Suppressor macrophage (primary cell): ENCODE results near the gene PDCD4.
"Not testable (repeated sequence)": the region's sequence is repeated elsewhere in the genome, so short reads cannot be mapped to it uniquely, and the experiment has no call there.

Experiments
- DNase-seq, 4 experiments: peaks; one replicate each; pipeline ENCODE4 v3.0.0-alpha.2; 2020 to 2022

PDCD4 gene

DNA sequence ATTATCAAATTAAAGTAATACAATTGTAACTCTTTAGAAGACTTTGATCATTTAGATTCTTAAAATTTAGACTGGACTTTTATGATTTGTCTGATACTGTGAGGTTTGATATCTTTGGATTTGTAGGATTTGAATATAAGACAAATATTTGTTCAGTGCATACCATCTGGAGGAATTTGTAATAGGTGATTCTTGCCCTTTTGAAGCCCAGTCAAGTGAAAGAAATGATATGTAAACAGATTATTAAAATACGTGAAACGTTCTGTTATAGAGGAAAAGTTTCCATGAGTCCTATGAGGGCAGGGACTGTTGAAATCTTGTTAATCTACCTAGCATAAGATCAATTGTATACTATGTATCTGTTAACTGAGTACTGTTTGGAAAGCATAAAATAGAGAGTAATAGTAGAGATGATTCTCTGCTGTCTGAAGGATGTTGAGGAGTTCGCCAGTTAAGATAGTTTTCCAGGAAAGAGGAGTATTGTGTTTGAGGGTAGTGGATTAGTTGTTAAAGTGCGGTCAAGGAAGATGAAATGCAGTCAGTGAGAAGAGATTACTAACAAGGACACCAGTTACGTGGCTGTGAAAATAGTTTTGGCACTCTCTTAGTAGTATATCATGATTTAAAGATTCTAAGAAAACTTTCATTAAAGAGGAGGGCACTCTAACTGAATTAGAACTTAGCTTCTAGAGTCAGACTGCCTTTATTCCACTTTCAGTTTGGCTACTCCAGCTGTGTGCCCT is 14.4 kb downstream of the PDCD4 start:
- no peak for DNase-seq

DNA sequence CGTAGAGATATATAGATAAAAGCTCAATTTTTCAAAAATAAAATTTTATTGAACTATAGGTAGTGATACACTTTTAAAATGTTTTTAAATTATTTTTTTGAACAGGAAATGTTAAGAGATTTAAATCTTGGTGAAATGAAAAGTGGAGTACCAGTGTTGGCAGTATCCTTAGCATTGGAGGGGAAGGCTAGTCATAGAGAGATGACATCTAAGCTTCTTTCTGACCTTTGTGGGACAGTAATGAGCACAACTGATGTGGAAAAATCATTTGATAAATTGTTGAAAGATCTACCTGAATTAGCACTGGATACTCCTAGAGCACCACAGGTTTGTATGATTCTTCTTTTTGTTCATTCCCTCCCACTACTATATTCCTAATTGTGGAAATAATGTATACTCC is 15.8 kb downstream of the PDCD4 start:
- no peak for DNase-seq

DNA sequence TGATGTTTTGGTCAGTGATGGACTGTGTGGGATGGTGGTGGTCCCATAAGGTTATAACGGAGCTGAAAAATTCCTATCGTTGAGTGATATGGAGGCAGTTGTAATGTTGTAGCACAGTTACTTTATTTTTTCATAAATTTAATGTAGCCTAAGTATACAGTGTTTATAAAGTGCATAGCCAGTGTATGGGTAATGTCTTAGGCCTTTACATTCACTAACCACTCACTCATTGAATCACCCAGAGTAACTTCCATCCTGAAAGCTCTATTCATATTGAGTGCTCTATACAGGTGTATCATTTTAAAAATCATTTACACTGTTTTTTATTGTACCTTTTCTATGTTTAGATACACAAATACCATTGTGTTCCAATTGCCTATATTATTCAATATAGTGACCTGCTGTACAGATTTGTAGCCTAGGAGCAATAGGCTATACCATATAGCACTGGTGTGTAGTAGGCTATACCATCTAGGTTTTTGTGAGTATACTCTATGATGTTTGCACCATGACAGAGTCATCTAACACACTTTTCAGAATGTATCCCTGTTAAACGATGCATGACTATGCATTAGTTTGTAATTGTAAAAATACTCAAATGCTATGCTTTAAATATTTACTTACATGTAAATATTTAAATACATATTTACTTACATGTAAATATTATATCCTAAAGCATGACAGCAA is 21.0 kb downstream of the PDCD4 start:
- no peak for DNase-seq

DNA sequence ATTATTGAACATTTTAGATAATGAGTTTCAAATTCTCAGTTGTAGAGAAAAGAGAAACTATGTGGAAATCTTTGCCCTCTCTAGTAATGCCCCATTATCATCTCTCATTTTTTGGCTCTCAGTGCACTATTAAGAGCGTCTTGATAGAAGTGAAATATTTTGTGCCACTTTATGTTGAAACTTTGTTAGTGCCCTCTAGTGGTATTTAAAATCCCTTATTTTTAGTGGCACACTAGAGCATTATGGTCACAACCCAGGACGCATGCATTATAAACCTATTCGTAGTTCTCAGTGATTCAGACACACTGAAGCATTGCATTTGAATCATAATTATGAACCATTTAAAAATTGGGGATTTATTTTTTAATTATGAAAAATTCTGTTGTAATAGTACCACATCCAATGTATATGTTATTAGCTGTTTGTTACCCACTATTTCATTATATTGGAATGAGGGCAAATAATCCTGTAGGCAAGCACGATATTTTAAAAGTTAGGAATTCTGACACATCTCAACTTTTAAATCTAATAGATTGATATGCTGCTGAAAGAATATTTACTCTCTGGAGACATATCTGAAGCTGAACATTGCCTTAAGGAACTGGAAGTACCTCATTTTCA is 21.9 kb downstream of the PDCD4 start:
- peak; percentile 21 to 82 (median 56) for DNase-seq

DNA sequence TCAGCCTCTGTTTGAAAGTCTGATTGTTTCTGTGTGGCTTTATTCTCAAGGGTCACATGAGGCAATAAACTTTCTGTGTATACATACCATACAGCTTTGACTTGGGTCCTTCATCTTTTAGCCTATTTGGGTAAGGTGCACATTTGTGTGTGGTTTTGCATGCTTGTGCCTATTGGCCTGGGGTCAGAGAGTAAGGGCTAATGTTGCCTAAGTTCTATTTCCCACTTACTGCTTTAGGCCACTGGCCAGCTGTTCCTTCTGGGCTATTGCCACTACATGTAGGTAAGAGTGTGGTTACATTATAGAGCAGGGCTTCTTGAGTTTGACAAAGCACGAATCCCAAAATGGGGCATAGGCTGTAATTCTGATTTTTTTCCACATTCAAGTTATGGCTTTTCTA is 25.5 kb downstream of the PDCD4 start:
- DNase-seq: no peak

DNA sequence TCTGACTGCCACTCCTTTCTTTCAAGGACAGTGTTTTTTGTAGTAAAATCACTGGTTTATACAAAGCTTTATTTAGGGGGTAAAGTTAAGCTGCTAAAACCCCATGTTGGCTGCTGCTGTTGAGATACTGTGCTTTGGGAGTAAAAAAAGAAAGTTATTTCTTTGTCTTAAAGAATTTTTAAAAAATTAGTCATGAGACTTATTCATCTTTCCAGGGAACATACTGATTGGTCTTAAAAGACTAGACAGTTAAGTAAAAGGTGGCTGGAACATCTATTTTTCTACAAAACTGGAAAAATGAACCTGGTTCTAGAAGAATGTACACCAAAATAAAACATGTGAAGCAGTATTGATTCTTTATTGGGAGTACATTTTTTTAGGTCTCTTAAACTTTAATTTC is 26.7 kb downstream of the PDCD4 start:
- DNase-seq: no peak

DNA sequence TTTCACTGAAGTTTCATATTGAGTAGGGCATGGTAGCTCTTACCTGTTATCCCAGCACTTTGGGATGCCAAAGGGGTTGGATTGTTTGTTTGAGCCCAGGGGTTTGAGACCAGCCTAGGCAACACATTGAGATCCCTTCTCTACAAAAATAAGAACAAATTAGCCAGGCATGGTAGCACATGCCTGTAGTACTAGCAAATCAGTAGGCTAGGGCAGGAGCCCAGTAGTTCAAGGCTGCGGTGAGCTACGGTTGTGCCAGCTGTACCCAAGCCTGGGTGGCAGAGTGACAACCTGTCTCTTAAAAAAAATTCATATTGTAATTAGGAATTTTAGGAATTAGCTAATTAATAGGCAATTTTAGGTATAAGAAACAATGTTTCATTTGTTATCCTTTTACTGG is 29.3 kb downstream of the PDCD4 start:
- DNase-seq: no peak

DNA sequence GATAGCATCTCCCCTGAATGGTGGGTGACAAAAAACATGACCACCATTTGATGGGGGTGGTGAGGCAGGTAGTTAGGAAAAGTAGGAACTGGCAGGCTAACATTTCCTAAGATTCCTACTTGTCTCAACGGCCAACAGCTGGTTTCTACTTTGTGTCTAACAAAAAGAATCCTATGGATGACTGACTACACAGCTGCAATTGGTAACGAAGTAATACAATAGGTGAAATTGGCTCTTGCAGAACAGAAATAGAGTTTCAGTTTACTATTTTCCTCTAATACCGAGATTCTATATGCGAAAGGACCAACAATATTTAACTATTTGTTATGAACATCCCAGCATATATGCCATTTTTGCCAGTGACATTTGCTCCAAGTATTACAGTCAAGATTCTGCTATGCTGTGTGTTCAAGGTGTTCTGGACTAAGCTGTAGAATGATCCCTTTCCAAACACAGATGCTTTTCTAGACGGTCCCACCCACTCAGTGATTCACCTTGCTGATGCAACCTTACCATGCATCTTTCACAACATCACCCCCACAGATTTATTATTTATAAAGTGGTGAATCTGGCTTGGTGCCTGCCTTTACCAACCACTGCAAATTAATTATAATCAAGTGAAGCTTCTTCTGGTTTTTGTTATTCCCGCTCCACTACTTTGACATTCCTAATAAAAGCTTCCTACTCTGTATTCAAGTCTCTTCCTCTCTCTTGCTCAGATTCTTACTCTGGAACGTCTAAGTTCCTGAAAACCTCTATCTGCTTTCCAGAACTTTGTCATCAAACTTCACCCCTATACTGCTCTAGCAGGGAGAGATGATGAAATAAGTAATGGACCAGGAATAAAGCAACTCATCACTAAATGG is 30.5 kb downstream of the PDCD4 start:
- peak in 3 of 4 experiments; percentile 15 to 18 (median 18) for DNase-seq

DNA sequence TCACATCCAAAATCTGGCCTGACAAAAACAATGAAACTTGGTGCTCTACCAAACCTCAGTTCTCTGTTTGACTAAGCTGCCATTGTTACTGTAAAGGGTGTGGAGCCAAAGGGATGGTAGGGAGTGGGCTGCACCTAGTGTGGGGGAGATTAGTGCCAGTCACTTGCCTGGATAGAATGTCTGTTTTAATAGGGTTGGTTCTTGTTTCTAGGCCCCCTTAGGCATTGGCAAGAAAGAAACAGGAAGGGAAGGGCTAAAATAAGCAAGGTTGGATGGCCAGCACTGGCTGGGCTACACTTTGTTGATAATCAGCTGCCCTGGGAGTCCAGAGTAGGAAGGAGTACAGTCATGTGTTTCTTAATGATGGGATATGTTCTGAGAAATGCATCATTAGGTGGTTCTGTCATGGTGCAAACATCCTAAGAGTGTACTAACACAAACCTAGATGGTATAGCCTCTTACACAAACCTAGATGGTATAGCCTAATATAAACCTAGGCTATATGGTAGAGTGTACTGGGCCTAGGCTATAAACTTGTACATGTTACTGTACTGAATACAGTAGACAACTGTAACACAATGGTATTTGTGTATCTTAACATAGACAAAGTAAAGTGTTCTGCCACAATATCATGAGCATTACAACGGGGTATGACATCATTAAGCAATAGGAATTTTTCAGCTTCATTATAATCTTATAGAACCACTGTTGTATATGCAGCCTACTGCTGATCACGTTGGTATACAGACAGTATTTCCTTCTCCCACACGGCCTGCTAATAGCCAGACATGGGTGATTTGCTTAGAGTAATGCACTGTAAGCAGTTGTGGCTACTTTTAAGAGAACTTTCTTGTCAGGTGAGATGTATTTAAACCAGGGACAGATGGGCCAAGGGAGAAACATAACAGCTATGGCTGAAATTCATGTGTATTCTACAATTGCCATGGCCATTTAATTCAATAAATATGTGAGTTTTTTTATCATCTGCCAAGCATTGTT is 31.9 kb downstream of the PDCD4 start:
- no peak for DNase-seq

DNA sequence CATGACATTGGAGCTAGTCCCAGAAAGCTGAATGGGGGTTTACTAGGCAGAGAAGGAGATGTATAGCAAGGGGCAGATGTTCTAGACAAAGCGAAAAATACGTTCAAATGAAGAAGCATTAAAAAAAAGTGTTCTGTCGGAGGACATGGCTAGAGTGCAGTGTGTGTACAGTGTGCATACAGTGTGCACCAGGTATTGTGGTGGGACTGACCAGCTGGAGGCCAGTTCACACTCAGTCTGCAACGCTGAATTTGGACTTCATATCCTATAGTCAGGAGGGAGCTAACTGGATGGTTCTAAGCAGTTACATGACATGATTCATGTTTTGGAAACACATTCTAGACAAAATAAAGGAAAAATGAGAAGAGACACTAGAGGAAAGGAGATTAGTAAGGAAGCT is 38.4 kb downstream of the PDCD4 start:
- DNase-seq: no peak

DNA sequence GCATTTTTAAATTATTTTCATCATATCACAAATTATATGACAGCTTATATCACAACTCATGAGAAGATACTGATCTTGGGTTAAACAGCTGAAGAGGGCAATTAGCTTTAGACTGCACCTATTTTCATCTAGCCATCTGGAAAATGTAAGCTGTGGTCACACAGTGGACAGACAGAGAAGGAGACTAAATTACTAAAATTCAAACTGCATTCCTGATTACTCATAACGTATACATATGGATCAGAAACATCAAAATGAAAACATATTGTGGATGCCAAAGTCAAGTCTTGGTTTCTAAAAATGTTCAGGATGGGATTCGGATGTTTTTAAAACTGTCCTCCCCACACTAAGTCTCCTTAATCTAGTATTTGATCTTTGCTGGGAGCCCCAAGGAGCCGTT is 40.6 kb downstream of the PDCD4 start:
- no peak for DNase-seq

DNA sequence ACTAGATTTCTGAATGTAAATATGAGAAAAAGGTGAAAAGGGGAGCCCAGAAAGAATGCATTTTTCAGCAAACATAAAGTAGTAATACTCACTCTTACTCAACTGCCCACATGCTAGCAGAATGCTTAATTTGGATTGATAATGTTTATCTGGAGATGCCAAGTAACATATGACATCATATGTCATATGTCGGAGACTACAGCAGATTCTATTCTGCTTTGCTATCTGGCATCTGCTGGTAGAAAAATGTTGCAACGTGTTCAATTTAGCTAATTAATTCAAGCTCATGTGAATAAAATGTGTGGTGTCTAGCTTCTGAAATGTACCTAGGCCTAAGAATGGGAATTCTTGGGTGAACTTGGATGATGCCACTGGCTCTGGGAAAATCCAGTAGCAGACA is 42.7 kb downstream of the PDCD4 start:
- DNase-seq: no peak

DNA sequence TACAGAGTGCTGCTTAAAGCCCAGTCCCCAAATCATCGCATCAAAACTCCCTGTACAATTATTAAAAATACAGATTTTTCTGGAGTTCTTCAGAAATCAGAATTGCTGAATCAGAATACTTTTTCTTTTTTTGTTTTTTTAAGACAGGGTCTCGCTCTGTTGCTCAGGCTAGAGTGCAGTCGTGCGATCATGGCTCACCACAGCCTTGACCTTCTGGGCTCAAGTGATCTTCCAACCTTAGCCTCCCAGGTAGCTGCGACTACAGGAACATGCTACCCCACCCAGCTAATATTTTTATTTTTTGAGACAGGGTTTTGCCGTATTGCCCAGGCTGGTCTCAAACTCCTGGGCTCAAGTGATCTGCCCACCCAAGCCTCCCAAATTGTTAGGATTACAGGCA is 43.3 kb downstream of the PDCD4 start:
- DNase-seq: no peak

DNA sequence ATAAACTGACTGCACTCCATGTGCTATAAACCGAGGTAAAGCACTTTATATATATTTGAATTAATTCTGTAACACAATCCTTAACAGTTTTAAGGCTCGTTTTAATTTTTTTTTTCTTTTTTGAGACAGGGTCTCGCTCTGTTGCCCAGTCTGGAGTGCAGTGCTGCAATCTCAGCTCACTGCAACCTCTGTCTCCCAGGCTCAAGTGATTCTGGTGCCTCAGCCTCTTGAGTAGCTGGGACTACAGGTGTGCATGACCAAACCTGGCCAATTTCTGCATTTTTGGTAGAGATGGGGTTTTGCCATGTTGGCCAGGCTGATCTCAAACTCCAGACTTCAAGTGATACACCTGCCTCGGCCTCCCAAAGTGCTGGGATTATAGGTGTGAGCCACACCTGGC is 43.9 kb downstream of the PDCD4 start:
- DNase-seq: not testable (repeated sequence)

DNA sequence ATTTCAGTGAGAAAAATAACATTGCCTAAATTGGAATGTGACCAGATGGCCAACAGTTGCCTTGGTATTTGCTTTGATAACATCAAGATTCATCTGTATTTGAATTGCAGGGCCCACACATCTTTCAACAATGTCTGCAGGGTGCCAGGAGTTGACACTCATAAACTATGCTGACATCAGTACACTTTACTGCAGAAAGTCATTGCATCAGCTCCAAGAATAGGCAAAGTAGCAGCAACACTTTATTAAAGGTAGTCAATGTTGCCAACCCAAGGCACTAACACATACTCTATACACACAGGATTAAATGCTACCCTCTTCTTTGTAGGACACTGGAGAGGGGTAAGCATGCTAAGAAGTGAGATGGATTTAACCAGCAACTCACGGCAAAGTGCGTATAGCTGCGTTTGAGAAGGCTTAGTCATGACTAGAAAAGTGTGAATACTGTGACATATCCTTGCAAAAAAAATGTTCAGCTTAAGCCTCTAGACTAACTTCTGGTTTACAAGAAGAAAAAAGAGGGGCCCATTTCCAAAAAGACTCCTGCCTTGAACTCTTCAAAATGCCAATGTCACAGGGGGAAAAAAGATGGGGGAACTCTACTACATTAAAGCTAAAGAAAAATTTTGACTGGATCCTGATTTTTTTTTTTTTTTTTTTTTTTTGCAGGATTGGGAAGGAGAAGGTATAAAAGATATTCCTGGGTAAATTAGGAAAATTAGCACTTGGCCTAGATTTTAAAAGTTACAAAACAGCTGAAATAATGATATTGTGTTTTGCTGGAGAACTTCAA is 45.0 kb downstream of the PDCD4 start:
- no peak for DNase-seq

DNA sequence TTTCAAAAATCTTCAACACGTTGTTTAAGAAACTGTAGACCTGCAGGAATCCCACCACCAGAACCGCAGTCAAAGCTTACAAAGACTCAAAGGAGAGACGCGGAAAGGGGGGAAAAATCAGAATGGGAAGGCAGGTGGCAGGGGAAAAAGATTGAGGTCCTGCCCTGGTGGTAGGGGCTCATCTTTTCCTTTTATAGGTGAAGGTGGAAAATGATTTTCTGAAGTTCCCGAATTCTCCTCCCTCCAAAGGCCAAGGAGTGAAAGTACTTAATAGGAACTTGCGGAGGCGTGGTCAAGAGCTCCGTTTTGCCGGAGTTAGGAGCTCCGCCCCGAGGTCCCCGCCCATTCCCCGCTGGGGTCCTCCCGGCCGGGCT is 46.5 kb downstream of the PDCD4 start:
- peak; percentile 94 to 98 (median 98) for DNase-seq

DNA sequence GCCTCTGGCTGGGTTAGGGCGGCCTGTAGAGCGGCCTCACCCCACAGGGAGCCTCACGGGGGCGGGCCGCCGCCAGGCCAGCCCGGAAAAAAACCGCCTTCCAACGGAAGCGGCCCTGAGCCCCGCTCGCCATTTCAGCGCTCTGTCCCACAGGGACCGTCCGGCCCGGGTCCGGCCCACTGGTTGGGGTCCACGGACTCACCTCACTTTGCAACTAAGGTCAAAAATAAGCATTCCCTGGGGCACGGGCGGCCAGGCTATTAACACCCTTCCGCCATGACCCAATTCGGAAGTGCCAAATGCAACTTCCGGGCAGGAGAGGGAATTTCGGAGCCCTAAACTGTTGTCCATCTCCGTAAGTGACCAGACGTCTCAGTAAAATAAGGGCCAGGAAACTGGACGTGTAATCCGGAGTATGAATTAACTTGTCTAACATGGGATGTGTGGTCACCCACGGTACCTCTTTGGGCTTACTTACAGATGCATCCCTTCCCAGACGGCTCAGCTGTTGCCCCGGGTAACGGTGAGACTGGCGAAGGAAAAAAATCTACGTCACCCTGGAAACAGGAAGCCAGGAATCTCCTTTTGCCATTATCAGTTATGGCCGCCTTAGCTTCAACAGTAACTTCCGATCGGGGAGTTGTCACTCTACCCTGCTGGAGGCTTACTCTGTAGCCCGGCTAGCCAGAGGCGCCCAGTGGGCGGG is 47.1 kb downstream of the PDCD4 start, which contains the start of gene BBIP1:
Gene BBIP1 (minus strand): TSS at position 538 of the 706 bp plus-strand sequence. CDS start 1,023 bp downstream, outside the sequence.
- peak in 1 of 4 experiments; percentile 100 for DNase-seq

DNA sequence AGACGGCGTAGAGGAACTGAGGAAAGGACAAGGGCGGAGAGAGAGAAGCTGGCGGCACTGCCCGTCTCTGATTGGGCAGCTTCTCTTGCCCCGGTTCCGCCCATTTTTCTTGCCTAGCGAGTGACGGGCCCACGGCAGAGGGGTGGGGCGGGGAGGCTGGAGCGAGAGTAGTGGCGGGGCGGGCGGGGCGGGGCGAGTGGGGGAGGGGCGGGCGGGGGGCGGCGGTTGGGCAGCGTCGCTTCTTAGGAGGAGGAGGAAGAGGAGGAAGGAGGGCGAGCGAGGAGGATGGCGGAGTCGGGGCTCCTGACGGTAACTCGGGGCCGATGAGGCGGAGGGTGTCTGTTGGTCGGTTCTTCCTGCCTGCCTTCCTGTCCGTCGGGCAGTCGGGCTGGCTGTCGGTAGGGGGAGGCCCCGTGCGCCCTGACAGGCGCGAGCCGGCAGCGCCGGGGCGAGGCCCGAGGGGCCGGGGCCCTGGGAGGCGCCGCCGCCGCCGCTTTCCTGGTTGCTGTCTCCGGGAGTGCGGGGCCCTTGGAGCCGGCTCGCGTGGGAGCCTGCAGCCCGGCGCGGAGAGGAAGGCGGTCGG is 47.7 kb downstream of the PDCD4 start, which contains the start of gene SHOC2:
Gene SHOC2 (plus strand): TSS at position 256 of the 583 bp plus-strand sequence. CDS start 44,755 bp downstream, outside the sequence.
- DNase-seq: peak; percentile 80 to 100 (median 99)
